GM12892 (cell line): ENCODE data around the gene CD81.

Experiments
- POLR2A ChIP-seq: IDR thresholded peaks from 2 replicates; pipeline ENCODE4 v1.6.1; 2011; ENCODE audit warnings: low read depth, low read length, control low read depth
- POLR2AphosphoS5 ChIP-seq: IDR thresholded peaks from 2 replicates; pipeline ENCODE4 v1.6.1; 2011; ENCODE audit warnings: low read depth, low read length, control low read depth
- TAF1 ChIP-seq: IDR thresholded peaks from 2 replicates; pipeline ENCODE4 v1.6.1; 2011; ENCODE audit warnings: low read depth, mild to moderate bottlenecking, control low read depth, low read length, borderline replicate concordance

DNA sequence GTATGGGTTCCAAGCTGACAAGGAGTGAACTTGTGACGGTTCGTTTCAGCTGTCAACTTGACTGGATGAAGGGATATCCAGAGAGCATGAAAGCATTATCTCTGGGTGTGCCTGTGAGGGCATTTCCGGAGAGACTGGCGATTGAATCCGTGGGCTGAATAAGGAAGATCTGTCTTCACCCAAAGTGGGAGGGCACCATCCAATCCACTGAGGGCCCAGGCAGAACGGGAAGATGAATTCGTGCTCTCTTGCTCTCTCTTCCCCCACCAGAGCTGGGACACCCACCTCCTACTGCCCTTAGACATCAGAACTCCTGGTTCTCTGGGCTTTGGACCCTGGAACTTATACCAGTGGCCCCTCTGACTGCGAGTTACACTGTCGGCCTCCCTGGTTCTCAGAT, 15.5 kb upstream of the CD81 start:
- TF ChIP-seq TAF1 (no peak), POLR2A (no peak), POLR2AphosphoS5 (no peak)
